Measurements from ENCODE around the gene GMPS. TPM values are rescaled to one million over a fixed set of nuclear protein-coding genes. Genes with fewer than 3 reads are reported as not detected.

Gene GMPS
- total and polyA plus RNA-seq, 2 of the 8 experiments (the other 6 are each of a cell fraction or from before 2014, with no cell fraction given), result 57.7 to 175 TPM

DNA sequence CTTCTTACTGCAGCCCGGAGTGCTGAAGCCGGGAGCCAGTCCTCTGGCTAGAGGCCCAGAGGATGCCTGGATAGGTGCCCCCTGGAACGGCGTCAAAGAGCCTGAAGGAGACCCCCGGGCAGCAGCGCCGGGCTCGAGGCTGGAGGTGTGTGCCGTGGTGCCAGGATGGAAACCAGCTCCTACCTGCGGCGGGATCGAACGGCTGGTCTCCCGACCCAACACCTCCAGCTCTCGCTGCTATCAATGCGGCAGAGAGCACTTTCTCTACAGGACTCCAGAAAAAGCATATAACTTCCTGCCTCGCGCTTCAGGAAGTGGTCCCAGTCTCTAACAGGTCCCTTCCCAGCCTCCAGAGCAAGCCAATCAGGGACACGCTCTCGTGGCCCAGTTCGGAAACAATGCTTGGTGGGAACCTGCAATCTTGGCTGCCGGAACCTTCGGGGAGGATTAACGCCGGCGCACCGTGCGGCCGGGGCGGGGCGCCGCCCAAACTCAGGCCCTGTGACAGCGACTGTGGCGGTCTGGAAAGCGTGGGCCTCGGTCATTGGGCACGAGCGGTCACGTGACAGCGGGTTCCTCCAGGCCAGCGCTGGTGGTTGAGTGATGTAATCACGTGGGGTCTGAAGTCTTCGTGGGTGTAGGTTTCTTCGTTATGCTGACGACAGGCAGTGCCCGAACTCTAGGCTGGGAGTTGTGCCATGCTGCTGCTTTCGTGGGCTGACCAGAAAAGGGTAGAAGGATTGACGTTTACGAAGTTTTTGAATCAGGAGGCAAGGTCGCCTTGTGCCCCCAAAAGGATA is 16.1 kb upstream of the GMPS start, which contains the start of gene SLC33A1 (continued):
- TF ChIP-seq, protein P1, sequence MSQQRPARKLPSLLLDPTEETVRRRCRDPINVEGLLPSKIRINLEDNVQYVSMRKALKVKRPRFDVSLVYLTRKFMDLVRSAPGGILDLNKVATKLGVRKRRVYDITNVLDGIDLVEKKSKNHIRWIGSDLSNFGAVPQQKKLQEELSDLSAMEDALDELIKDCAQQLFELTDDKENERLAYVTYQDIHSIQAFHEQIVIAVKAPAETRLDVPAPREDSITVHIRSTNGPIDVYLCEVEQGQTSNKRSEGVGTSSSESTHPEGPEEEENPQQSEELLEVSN (IDR thresholded peaks at IDR 0.05), result peak; percentile 87
- TF ChIP-seq SP2 (IDR thresholded peaks at IDR 0.05; ENCODE audit: low read length) (no peak), CBX5 (IDR thresholded peaks at IDR 0.05; ENCODE audit: low read depth, low read length) (no peak), SP4 (IDR thresholded peaks at IDR 0.05; ENCODE audit: low read length) (no peak; the same call in 1 of the 2 replicates), JUN (IDR thresholded peaks at IDR 0.05; ENCODE audit: low read depth, low read length) (no peak), YY1 (IDR thresholded peaks at IDR 0.05; ENCODE audit: low read depth, low read length) (0 out of 2 replicates have a peak, but pooled peaks have one; percentile 51), CHD2 (IDR thresholded peaks at IDR 0.05; ENCODE audit: low read length) (0 out of 2 replicates have a peak, but pooled peaks have one; percentile 55)

Data from H1 (cell line).